Activated T-helper 1 cell treated with anti-CD3 and anti-CD28 coated beads, Interleukin-12 subunit alpha, Interleukin-12 subunit beta, Interleukin-2, Interleukin-4 antibody, amounts not matched to agents 30 ng/mL and 10 ng/mL and 1 ng/mL, durations not matched to agents 14 hours and 24 hours and 36 hours (primary cell): ENCODE measurements around the gene GADD45G. TPM values are rescaled to one million over a fixed set of nuclear protein-coding genes. Genes with fewer than 3 reads are reported as not detected.

Experiments
- DNase-seq: peaks from one replicate; pipeline ENCODE4 v3.0.0; 2021; ENCODE audit warnings: low spot score
- H3K27ac Mint-ChIP-seq: one replicate; pipeline ENCODE4 v1.8.0; 2021; ENCODE audit warnings: mild to moderate bottlenecking, mixed read lengths
- H3K27me3 Mint-ChIP-seq: one replicate; pipeline ENCODE4 v1.8.0; 2022; ENCODE audit warnings: mild to moderate bottlenecking, moderate library complexity, mixed read lengths; ENCODE audit not compliant: insufficient read depth
- H3K36me3 Mint-ChIP-seq: one replicate; pipeline ENCODE4 v1.8.0; 2021; ENCODE audit warnings: low read depth, mixed read lengths
- H3K4me1 Mint-ChIP-seq: one replicate; pipeline ENCODE4 v1.8.0; 2021; ENCODE audit warnings: low read depth, mixed read lengths
- H3K4me3 Mint-ChIP-seq: one replicate; pipeline ENCODE4 v1.8.0; 2021; ENCODE audit warnings: mild to moderate bottlenecking, moderate library complexity, mixed read lengths
- H3K9me3 Mint-ChIP-seq: one replicate; pipeline ENCODE4 v1.8.0; 2021; ENCODE audit warnings: mixed read lengths
- intact Hi-C: fragments of 100-400 bp; cut with micrococcal nuclease; formaldehyde crosslinking; loops from one replicate; pipeline ENCODE4 v1.15.1; 2024
- total RNA-seq: library from RNA; stranded (reverse); gene quantifications from 2 replicates; pipeline ENCODE4 v1.2.3, GENCODE V29; 2022

The GADD45G gene
- total RNA-seq, 1 donor from 2014 or later, result 37.2 TPM

DNA sequence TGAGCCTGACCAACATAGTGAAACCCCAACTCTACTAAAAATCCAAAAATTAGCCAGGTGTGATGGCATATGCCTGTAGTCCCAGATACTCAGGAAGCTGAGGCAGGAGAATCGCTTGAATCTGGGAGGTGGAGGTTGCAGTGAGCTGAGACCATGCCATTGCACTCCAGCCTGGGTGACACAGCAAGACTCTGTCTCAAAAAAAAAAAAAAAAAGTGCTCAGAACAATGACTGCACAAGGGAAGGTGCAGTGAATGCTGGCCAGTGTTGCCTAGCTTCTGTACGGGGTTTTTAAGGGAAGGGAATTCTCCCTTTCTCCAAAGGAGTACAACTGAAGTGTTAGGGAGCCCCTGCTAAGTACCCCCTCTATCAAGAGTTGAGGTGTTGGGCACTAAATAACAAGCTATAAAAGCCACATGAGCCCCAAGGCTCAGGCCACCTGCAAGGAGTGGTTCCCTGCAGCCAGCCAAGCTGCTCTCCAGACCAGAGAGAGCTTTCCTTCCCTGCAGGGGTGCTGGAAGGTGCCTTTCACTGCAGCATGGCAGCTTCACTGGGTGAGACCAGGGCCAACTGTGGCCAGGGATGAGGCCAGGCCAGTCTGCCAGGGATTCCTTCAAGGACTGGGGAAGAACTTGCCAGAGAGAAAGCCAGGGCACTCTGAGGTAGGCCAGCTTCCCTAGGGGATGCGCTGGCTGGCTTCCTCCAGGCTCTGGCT, 14.8 kb downstream of the GADD45G start:
- no peaks in the 10 kb centered on the region for H3K36me3 Mint-ChIP-seq
- H3K27ac Mint-ChIP-seq, result no peak overlapping the region
- no peak for DNase-seq
- peaks cover 30% of the 10 kb centered on the region for H3K4me1 Mint-ChIP-seq
- H3K9me3 Mint-ChIP-seq, result no peaks in the 10 kb centered on the region
- intact Hi-C loops, result no loop called here
- H3K4me3 Mint-ChIP-seq, result no peak overlapping the region
- peaks cover 2% of the 10 kb centered on the region for H3K27me3 Mint-ChIP-seq

DNA sequence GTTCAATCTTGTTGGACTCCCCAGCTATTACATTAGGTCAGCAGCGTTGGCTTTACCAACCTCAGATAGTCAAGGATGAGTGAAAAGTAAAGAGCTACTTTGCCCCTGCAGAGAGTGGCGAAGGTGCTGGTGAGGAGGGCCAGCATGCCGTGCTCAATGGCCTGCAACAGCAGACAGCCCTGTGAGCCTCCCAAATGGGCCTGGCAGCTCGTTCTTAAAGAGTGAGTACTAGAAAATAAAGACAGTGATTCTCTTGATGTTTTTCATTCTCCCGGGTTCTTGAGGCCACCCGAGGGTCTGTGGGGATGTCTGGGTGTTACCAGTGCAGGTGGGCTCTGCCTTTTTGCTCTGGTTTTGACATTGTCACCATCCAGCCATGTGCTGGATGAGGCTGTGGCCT, 16.2 kb downstream of the GADD45G start:
- H3K27ac Mint-ChIP-seq, result no peak overlapping the region

DNA sequence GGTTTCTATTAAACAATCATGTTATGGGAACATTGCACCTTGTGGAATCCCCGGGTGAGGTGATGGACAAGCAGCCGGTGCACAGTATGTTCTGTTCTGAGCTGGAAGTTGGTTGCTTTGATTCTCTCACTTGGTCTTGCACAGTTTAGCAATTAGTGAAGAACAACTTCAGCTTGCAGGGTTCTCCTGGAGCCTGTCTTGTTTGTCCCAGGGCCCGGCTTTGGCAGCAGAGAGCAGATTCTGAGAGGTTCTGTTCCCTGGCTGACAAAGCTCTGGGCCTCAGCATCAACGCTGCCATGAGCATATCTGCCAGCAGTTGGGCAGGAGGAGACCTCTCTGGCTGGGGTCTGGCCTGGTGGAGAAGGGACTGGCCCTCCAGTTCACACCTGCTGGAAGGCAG, 16.9 kb downstream of the GADD45G start:
- intact Hi-C loops, result no loop called here
- Mint-ChIP-seq H3K9me3 (no peaks in the 10 kb centered on the region), H3K4me1 (peaks cover 23% of the 10 kb centered on the region), H3K36me3 (no peaks in the 10 kb centered on the region), H3K27me3 (peaks cover 5% of the 10 kb centered on the region), H3K4me3 (no peak overlapping the region), H3K27ac (no peak overlapping the region)
- DNase-seq, result no peak

More for the DNA sequence above, 16.2 kb downstream of the GADD45G start:
- Mint-ChIP-seq H3K27me3 (peaks cover 2% of the 10 kb centered on the region), H3K4me3 (no peak overlapping the region), H3K4me1 (peaks cover 20% of the 10 kb centered on the region), H3K36me3 (no peaks in the 10 kb centered on the region), H3K9me3 (no peaks in the 10 kb centered on the region)
- intact Hi-C loops, result no loop called here
- DNase-seq, result no peak

DNA sequence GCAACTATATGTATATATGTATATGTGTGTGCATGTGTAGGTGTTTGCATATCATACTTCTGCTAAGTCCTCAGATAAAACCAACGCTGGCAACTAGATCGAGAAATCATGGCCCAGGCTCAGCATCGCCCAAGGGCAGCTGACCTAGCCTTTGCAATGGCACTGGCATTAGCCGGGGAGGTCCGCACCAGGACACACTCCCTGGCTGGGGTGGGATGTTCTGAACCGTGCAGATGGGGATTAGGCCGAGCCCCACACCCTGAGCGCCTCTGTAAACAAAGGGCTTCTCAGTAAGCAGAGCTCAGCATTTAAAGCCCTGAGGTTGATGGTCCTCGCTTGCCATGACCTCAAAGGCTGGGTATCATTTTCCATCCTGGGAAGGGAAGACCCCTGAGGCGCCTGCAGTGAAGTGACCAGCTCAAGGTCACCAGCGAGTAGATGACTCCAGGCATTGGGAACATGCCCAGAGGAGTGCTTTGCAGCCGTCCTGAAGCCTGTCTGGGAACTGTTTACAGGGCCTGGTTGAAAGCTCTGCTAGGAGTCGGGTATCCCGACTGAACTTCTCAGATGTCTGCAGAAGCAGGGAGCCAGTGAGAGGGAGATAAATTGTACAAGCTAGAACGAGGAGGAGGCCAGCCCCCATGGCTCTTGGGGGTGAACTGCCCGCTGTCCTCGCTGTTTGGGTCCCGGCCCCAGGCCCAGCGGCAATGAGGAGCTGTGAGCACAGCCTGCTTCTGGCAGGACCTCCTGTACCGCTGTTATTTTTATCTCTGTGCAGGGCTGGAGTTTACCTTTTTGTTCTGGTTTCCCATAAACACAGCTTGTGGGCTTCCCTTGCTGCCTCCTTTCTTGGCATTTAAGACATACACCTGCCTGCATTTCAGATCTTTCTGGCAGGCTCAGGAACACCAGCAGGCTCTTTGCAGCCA, 18.4 kb downstream of the GADD45G start:
- intact Hi-C loops, result no loop called here
- H3K27me3 Mint-ChIP-seq, result peaks cover 7% of the 10 kb centered on the region
- no peak for DNase-seq

DNA sequence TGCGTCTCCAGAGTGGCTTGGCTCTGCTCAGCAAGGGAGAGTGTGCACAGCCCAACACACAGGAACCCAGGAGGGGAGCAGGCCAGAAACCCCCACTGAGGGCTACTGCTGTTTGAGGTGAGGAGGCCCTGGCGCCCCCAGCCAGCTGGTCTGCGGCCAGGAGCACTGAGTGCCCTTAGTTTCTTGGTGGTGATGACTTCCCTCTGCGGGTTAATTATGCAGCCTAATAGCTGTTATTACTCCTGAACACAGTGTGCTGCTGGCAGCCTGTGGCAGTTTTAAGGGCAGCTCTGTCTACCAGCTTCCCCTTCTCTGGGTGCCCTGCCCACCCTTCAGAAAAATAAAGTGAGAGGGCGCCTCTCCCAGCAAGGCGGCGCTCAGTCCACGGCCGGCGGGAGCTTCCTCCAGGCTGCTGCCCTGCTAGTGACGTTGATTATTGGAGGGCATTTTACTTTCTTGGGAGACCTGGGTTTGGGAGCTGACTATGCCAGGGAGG, 19.2 kb downstream of the GADD45G start:
- intact Hi-C loops, result no loop called here
- Mint-ChIP-seq H3K4me3 (no peak overlapping the region), H3K27ac (no peak overlapping the region), H3K9me3 (no peaks in the 10 kb centered on the region), H3K27me3 (peaks cover 7% of the 10 kb centered on the region), H3K4me1 (peaks cover 24% of the 10 kb centered on the region), H3K36me3 (no peaks in the 10 kb centered on the region)
- no peak for DNase-seq

More for the DNA sequence above, 18.4 kb downstream of the GADD45G start:
- Mint-ChIP-seq H3K36me3 (no peaks in the 10 kb centered on the region), H3K27ac (no peak overlapping the region), H3K9me3 (no peaks in the 10 kb centered on the region), H3K4me3 (no peak overlapping the region), H3K4me1 (peaks cover 24% of the 10 kb centered on the region)

DNA sequence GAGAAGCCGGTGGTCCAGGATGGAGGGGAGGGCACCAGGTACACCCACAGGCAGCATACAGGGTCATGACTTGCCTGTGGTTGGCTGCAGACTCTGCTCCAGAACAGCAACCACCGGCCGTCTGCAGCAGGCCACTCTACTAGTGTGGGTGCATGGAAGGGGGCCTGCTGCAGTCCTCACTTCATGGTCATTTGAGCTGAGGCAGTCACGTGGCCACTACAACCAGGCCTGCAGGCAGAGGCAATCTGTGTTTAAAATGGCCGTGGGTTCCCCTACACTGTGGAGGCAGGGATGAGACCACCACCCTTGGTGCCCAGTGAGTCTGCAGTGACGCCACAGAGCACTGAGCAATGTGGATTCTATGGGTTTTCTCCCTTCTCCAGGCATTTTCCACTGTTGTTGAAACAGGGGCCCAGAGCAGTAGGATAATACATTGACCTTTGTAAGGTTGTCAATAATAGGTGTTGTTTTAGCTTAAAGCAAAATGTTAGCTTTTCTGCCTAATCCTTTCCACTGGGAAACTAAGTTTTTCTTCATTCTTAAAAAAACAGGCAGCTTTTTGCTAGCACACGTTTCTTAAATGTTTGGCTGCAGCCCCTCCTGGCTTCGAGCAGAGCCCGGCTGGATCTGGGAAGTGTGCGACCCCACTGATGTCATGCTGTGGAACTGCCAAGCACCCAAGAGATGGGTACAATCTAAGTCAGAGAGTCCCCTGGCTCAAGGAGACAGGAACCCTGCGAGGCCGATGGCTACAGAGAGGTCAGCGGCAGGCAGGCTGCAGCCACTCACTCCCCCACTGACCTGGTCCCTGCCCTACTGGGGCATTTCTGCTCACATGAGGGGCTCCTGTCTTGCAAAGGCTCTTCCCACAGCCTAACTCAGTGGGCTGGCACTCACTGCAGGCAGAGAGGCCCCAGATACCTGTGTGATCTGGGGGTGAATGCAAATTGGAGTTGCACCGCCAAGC, 21.2 kb downstream of the GADD45G start:
- H3K27me3 Mint-ChIP-seq, result peaks cover 9% of the 10 kb centered on the region
- intact Hi-C loops, result no loop called here

DNA sequence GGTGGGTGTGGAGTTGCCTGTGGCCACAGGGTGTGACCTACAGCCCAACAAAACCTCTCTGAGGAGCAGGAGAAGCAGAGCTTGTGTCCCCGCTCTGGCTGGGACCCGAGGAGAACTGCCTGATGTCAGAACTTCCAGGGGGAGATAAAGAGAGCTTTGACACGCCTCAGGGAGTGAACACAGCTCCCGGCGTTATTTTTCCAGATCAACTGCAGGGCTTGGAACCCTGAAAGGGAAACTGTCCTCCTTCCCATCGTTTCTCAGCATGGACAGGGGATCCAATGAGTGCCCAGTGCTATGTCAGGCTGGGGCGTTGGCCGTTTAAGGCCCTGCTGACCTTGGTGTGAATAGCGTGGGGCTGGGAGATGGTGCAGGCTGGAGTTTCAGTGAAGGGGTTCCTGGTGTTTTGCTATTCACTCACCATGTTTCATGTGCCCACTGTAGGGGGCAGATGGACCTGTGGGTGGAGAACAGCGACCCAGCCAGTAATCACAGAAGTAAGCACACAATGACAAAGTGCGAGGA, 22.0 kb downstream of the GADD45G start:
- Mint-ChIP-seq H3K4me1 (peaks cover 32% of the 10 kb centered on the region), H3K4me3 (no peak overlapping the region), H3K27me3 (peaks cover 9% of the 10 kb centered on the region), H3K36me3 (peaks cover 1% of the 10 kb centered on the region), H3K9me3 (no peaks in the 10 kb centered on the region), H3K27ac (no peak overlapping the region)
- DNase-seq, result no peak
- intact Hi-C loops, result no loop called here

More for the DNA sequence above, 21.2 kb downstream of the GADD45G start:
- H3K9me3 Mint-ChIP-seq, result no peaks in the 10 kb centered on the region
- no peak for DNase-seq
- H3K27ac Mint-ChIP-seq, result no peak overlapping the region
- H3K36me3 Mint-ChIP-seq, result peaks cover 1% of the 10 kb centered on the region
- H3K4me1 Mint-ChIP-seq, result peaks cover 33% of the 10 kb centered on the region
- no peak overlapping the region for H3K4me3 Mint-ChIP-seq

DNA sequence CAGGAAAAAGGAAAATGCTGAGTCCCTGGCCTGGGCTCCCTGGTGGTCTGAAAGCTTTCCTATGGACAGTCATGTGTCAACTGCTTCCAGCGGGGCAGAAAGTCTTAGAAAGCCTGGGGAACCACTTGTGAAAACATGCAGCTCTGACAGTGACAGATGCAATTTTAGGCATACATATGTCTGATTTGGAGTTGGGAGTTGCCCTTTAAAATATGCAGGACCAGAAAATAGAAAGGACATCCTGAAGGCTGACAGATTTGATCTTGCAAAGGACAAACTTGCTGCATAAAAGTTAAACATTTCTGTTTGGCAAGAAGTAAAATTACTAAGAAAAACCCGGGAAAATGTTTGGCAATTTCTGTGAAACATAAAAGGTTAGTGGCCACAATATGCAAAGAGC, 23.8 kb downstream of the GADD45G start:
- H3K36me3 Mint-ChIP-seq, result peaks cover 1% of the 10 kb centered on the region
- H3K4me3 Mint-ChIP-seq, result no peak overlapping the region
- intact Hi-C loops, result no loop called here
- no peak overlapping the region for H3K27ac Mint-ChIP-seq
- DNase-seq, result no peak
- H3K27me3 Mint-ChIP-seq, result peaks cover 9% of the 10 kb centered on the region
- H3K9me3 Mint-ChIP-seq, result no peaks in the 10 kb centered on the region
- H3K4me1 Mint-ChIP-seq, result peaks cover 24% of the 10 kb centered on the region

DNA sequence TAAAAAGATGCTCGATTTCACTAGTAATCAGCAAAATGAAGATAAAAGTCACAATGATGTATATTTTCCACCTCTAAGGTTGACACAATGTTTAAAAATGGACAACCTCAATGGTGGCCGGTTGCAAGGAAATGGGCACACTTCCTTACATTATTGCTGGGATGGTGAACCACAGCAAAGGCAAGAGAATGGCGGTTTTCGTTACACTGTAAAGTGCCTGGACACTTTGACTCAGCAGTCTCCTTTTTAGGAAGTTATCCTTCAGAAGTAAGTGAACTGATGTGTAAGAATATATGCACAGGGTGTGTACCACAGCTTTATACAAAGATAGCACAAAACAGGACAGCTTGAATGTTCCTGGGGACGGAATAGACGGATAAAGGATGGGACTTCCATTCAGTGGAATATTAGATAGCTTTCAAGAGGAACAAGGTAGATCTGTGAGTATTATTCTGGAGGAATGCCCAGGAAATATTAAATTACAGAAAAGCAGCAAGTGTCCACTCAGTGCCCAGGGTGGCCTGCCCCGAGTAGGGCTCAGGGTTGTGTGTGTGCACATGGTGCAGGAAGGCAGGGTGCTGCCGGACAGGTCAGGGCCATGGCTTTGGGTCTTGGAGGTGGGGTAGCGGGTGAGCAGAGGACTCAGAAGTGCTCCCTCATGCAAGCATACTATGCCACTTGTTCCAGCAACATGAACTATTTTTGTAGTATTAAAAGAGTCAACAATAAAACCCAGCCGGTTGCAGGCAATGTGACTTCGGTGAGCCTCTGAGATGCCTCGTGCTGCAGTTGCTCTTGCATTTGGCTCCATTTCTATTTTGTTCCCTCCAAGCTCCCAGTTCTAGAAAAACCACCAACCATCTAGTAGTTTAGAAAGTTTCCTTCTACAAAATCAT, 24.5 kb downstream of the GADD45G start:
- Mint-ChIP-seq H3K9me3 (no peaks in the 10 kb centered on the region), H3K4me1 (peaks cover 24% of the 10 kb centered on the region), H3K27ac (no peak overlapping the region), H3K4me3 (no peak overlapping the region), H3K27me3 (peaks cover 9% of the 10 kb centered on the region), H3K36me3 (peaks cover 1% of the 10 kb centered on the region)
- DNase-seq, result no peak
- intact Hi-C loops, result no loop called here

DNA sequence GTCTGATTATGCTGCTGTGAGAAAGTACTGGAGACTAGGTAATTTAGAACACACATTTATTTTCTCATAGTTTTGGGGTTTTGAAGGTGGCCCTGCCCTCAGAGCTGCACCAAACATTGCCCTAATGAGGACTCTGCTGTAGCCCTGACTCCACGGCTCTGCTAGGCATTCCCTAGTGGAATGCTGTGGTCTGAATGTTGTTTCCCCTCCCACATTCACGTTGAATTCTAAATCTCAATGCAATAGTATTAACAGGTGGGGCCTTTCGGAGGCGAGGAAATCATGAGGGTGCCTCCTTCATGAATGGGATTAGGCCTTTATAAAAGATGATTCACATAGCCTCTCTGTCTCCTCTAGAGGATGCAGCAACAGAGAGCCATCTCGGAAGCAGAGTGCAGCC, 25.7 kb downstream of the GADD45G start:
- H3K27me3 Mint-ChIP-seq, result peaks cover 9% of the 10 kb centered on the region

DNA sequence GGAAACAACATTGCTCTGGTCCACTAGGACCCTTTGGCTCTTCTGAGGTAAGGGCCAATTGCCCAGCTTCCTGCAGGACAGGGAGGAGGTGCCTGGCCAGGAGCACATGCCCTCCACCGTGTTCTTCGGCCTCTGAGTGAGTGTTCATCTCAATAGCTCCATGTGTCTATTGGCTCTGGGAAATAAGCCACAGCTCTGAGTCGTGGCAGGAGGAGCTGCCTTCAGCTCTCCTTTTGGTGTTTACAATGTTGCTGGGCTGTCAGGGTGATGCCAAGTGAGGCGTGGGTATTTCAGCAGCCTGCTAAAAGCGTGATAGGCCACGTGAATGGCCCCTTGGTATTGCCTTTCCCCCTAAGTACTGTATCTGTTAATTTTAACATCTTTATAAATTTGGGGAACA, 26.6 kb downstream of the GADD45G start:
- peaks cover 1% of the 10 kb centered on the region for H3K36me3 Mint-ChIP-seq
- no peak overlapping the region for H3K4me3 Mint-ChIP-seq
- no peaks in the 10 kb centered on the region for H3K9me3 Mint-ChIP-seq
- no peak overlapping the region for H3K27ac Mint-ChIP-seq
- peaks cover 31% of the 10 kb centered on the region for H3K4me1 Mint-ChIP-seq
- intact Hi-C loops, result no loop called here
- peaks cover 11% of the 10 kb centered on the region for H3K27me3 Mint-ChIP-seq
- DNase-seq, result no peak

More for the DNA sequence above, 25.7 kb downstream of the GADD45G start:
- no peak for DNase-seq
- Mint-ChIP-seq H3K4me3 (no peak overlapping the region), H3K36me3 (peaks cover 1% of the 10 kb centered on the region), H3K9me3 (no peaks in the 10 kb centered on the region), H3K27ac (no peak overlapping the region), H3K4me1 (peaks cover 31% of the 10 kb centered on the region)
- intact Hi-C loops, result no loop called here
